ENCODE data around the gene CD200.

GRCh38 chr3:112338727-112339056 lies 5.7 kb downstream of the CD200 start:
- TF ChIP-seq CTCF (IDR thresholded peaks at IDR 0.05) (no peak), EP300 (IDR thresholded peaks at IDR 0.05) (no peak), POLR2AphosphoS5 (IDR thresholded peaks at IDR 0.05) (no peak)
